ENCODE measurements around the gene SPOCK1. TPM values are rescaled to one million over a fixed set of nuclear protein-coding genes. Genes with fewer than 3 reads are reported as not detected.

SPOCK1 gene
- polyA plus RNA-seq, 2 of the 4 experiments (the other 2 are of a cell fraction) = 28.9 to 40.8 TPM

DNA sequence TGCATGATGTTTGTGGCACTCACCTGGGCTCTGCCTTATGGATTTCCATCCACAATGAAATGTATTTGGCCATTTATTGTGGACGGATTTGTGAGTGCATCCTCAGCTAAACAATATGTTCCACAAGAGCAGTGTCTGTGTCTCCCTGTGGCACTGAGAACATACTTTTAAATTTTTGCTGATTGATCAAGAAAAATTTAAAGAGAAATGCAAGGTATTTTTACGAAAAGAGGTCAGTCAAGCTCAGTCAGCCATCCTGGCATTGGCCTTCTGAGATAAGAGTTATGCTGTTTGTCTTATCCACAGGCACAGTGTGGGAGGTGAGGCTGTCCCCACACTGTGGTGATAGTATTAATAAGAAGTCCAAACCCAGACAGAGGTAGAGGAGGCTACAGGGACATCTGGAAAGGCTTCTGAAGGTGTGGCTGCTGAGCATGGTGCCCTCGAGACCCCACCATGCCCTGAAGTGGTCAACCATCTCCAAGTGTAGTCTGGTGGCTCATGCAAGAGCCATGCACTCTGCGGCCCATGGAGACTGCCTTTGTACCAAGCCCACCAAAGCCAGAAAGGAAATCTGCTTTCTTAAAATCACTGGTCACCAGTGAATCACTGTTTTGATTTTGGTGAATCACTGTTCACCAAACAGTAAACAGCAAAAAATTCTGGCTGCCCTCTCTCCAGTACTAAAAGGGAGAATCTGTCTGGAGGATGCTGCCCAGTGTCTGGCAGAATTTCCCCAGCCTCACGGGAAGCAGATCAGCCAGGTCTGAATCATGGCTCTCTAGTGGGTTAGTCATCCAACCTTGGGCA lies 28.8 kb downstream of the SPOCK1 start:
- DNase-seq (ENCODE audit: low read depth in 1 of 2, low spot score in 1 of 2) = peak; percentile 70 to 85
- Histone ChIP-seq H3K27ac (peak overlapping the region; percentile 83 to 87), H3K4me3 (no peak overlapping the region), H3K4me1 (peaks cover 34% of the 10 kb centered on the region), H3K4me2 (peak overlapping the region; percentile 66), H3K9me3 (no peaks in the 10 kb centered on the region)
- no peak for FAIRE-seq
- peak; percentile 97 to 99 for ATAC-seq
- peak; percentile 97 for TF ChIP-seq FOSL2 (IDR thresholded peaks at IDR 0.05)
- peak; percentile 95 for TF ChIP-seq FOSL2 (CRISPR knock-in tag; IDR thresholded peaks at IDR 0.05)
- peak; percentile 84 for TF ChIP-seq MAFK (IDR thresholded peaks at IDR 0.05; ENCODE audit: partially characterized antibody)
- peak; percentile 76; the same call in 1 of the 2 replicates for TF ChIP-seq GATA3 (IDR thresholded peaks at IDR 0.05; ENCODE audit: borderline replicate concordance)
- no peak for TF ChIP-seq POLR2AphosphoS2 (conservative IDR thresholded peaks at IDR 0.05; ENCODE audit: low read length)
- no peak for TF ChIP-seq ZNF302 (CRISPR knock-in tag; IDR thresholded peaks at IDR 0.05)
- TF ChIP-seq RCOR1 (IDR thresholded peaks at IDR 0.05; ENCODE audit: low read depth, low read length) = no peak
- TF ChIP-seq, protein P1, sequence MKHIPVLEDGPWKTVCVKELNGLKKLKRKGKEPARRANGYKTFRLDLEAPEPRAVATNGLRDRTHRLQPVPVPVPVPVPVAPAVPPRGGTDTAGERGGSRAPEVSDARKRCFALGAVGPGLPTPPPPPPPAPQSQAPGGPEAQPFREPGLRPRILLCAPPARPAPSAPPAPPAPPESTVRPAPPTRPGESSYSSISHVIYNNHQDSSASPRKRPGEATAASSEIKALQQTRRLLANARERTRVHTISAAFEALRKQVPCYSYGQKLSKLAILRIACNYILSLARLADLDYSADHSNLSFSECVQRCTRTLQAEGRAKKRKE (CRISPR knock-in tag; IDR thresholded peaks at IDR 0.05; ENCODE audit: low read depth) = peak; percentile 51; the same call in 1 of the 2 replicates
- peak in 1 of 2 experiments; percentile 29; a peak in 1 of 5 replicates for TF ChIP-seq RAD21 (conservative IDR thresholded peaks at IDR 0.05 in 1 of 2, IDR thresholded peaks at IDR 0.05 in 1 of 2)
- TF ChIP-seq HES2 (IDR thresholded peaks at IDR 0.05) = peak; percentile 55; the same call in 1 of the 2 replicates
- TF ChIP-seq, protein P2, sequence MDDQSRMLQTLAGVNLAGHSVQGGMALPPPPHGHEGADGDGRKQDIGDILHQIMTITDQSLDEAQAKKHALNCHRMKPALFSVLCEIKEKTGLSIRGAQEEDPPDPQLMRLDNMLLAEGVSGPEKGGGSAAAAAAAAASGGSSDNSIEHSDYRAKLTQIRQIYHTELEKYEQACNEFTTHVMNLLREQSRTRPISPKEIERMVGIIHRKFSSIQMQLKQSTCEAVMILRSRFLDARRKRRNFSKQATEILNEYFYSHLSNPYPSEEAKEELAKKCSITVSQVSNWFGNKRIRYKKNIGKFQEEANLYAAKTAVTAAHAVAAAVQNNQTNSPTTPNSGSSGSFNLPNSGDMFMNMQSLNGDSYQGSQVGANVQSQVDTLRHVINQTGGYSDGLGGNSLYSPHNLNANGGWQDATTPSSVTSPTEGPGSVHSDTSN (IDR thresholded peaks at IDR 0.05) = peak; percentile 41; the same call in 1 of the 2 replicates
- no peak for TF ChIP-seq KDM1A (IDR thresholded peaks at IDR 0.05; ENCODE audit: low read depth)
- no peak for TF ChIP-seq E2F6 (IDR thresholded peaks at IDR 0.05; ENCODE audit: borderline replicate concordance, low read depth)
- TF ChIP-seq JUNB (IDR thresholded peaks at IDR 0.05) = peak; percentile 98
- peak; percentile 75 for TF ChIP-seq MAX (IDR thresholded peaks at IDR 0.05)
- TF ChIP-seq JUN (IDR thresholded peaks at IDR 0.05) = peak; percentile 69 to 80; a peak in 4 of 5 replicates
- no peak for TF ChIP-seq RARB (CRISPR knock-in tag; IDR thresholded peaks at IDR 0.05)
- TF ChIP-seq CEBPB (IDR thresholded peaks at IDR 0.05) = peak; percentile 52 to 88; a peak in 2 of 4 replicates
- no peak for TF ChIP-seq ZFP36 (IDR thresholded peaks at IDR 0.05; ENCODE audit: borderline replicate concordance, partially characterized antibody)
- no peak for TF ChIP-seq SREBF2 (IDR thresholded peaks at IDR 0.05)
- TF ChIP-seq BCL3 (IDR thresholded peaks at IDR 0.05) = 0 out of 3 replicates have a peak, but pooled peaks have one; percentile 52
- TF ChIP-seq ZC3H11A (IDR thresholded peaks at IDR 0.05) = no peak
- peak; percentile 52 to 76; a peak in 3 of 5 replicates for TF ChIP-seq EP300 (IDR thresholded peaks at IDR 0.05)
- ChIA-PET POLR2A (no interaction called here), CTCF (interaction anchor here (0.8 to 1.7 kb wide), 2 partner anchors 28 to 150 kb away, joined by 3 to 5 read pairs; partner anchors contain the start of gene SPOCK1)
- WGBS (ENCODE audit: missing lambda C conversion rate) = 5% methylated on average over 5 of the region's 5 CpGs
